Mesendoderm (in vitro differentiated cells): Measurements from ENCODE around the gene MTUS2.

Experiments used
- DNase-seq: peaks from one replicate; pipeline ENCODE4 v3.0.0; 2013
- H2AK5ac ChIP-seq: 2 replicates; pipeline ENCODE4 v1.6.1; 2013; ENCODE audit warnings: low read length, inconsistent platforms
- H2BK120ac ChIP-seq: 2 replicates; pipeline ENCODE4 v1.6.1; 2013; ENCODE audit warnings: low read depth, mild to moderate bottlenecking, low read length, moderate library complexity, mixed read lengths
- H2BK15ac ChIP-seq: replicated peaks from 2 replicates; pipeline ENCODE4 v1.6.1; 2013; ENCODE audit warnings: low read depth, mild to moderate bottlenecking, moderate library complexity
- H2BK5ac ChIP-seq: 2 replicates; pipeline ENCODE4 v1.6.1; 2013; ENCODE audit warnings: low read length, inconsistent platforms
- H3K18ac ChIP-seq: 2 replicates; pipeline ENCODE4 v1.6.1; 2013; ENCODE audit warnings: mild to moderate bottlenecking, low read length, mixed read lengths
- H3K23ac ChIP-seq: one replicate; pipeline ENCODE4 v1.6.1; 2013; ENCODE audit warnings: low read length
- H3K27ac ChIP-seq: 2 replicates; pipeline ENCODE4 v1.5.1; 2013; ENCODE audit warnings: low read depth, mild to moderate bottlenecking, inconsistent platforms, low read length, moderate library complexity
- H3K27me3 ChIP-seq: 2 replicates; pipeline ENCODE4 v1.6.1; 2013; ENCODE audit warnings: low read length, control low read depth, mild to moderate bottlenecking, inconsistent platforms; ENCODE audit not compliant: insufficient read depth, poor library complexity
- H3K36me3 ChIP-seq: 2 replicates; pipeline ENCODE4 v1.6.1; 2013; ENCODE audit warnings: low read length, inconsistent platforms; ENCODE audit not compliant: control insufficient read depth, insufficient read depth
- H3K4ac ChIP-seq: one replicate; pipeline ENCODE4 v1.6.1; 2013; ENCODE audit warnings: low read depth, mild to moderate bottlenecking, low read length, moderate library complexity
- H3K4me1 ChIP-seq: 2 replicates; pipeline ENCODE4 v1.6.1; 2013; ENCODE audit warnings: low read depth, low read length, inconsistent platforms; ENCODE audit not compliant: control insufficient read depth
- H3K4me2 ChIP-seq: 2 replicates; pipeline ENCODE4 v1.6.1; 2013; ENCODE audit warnings: low read length
- H3K4me3 ChIP-seq: 2 replicates; pipeline ENCODE4 v1.5.1; 2013; ENCODE audit warnings: mild to moderate bottlenecking, low read length
- H3K56ac ChIP-seq: one replicate; pipeline ENCODE4 v1.6.1; 2013; ENCODE audit warnings: low read length
- H3K79me1 ChIP-seq: 2 replicates; pipeline ENCODE4 v1.6.1; 2013; ENCODE audit warnings: low read length, inconsistent platforms
- H3K79me2 ChIP-seq: 2 replicates; pipeline ENCODE4 v1.6.1; 2013; ENCODE audit warnings: mild to moderate bottlenecking, low read length; ENCODE audit not compliant: control insufficient read depth, insufficient read depth
- H3K9ac ChIP-seq: 2 replicates; pipeline ENCODE4 v1.6.1; 2013; ENCODE audit warnings: low read length, inconsistent platforms
- H4K5ac ChIP-seq: one replicate; pipeline ENCODE4 v1.6.1; 2013; ENCODE audit warnings: low read length
- H4K8ac ChIP-seq: one replicate; pipeline ENCODE4 v1.6.1; 2013; ENCODE audit warnings: low read depth, mild to moderate bottlenecking, control low read depth, low read length, moderate library complexity
- WGBS: extraction: QIAGEN DNeasy Blood & Tissue Kit; methylation state at CpG from one replicate; pipeline ENCODE4 v1.1.7; 2013; ENCODE audit warnings: low lambda C conversion rate, missing lambda C conversion rate; ENCODE audit not compliant: insufficient coverage; ENCODE audit errors: extremely low coverage; 5-methylcytosine and 5-hydroxymethylcytosine counted together

Gene MTUS2

GRCh38 chr13:29472332-29472961, 652.3 kb downstream of the MTUS2 start:
- no peak overlapping the region for H4K8ac ChIP-seq
- no peak overlapping the region for H2BK5ac ChIP-seq
- no peaks in the 10 kb centered on the region for H3K79me2 ChIP-seq
- H3K79me1 ChIP-seq, result no peaks in the 10 kb centered on the region
- no peak overlapping the region for H3K4ac ChIP-seq
- no CpG with 5 or more reads among the region's 6 CpGs for WGBS
- DNase-seq, result peak; percentile 76
- no peak overlapping the region for H2AK5ac ChIP-seq
- no peak overlapping the region for H3K4me3 ChIP-seq
- H3K56ac ChIP-seq, result no peak overlapping the region
- no peak overlapping the region for H3K23ac ChIP-seq
- no peaks in the 10 kb centered on the region for H3K27me3 ChIP-seq
- H3K27ac ChIP-seq, result no peak overlapping the region
- no peak overlapping the region for H4K5ac ChIP-seq
- no peaks in the 10 kb centered on the region for H3K36me3 ChIP-seq
- no peak overlapping the region for H3K18ac ChIP-seq
- H3K9ac ChIP-seq, result no peak overlapping the region
- H3K4me1 ChIP-seq, result no peaks in the 10 kb centered on the region
- no peak overlapping the region for H2BK120ac ChIP-seq
- H3K4me2 ChIP-seq, result no peak overlapping the region
- no peak overlapping the region for H2BK15ac ChIP-seq

DNA sequence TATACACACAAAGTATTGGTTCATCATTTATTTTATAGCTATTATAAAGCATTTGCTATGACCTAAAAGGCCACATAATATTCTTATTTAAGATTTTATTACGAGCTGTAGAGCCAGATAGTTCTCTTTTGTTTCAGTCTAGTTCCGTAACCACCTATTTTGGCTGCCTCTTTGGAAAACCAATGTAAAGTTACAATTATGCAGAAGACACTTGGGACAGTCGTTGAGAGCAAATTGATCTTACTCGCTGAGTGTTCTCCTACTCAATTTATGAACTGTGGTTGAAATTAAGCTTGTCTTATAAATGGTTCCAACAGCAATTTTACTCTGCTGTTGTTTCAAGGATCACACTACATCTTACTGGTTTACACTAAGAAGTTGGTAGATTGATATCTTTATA, 653.0 kb downstream of the MTUS2 start:
- no peak overlapping the region for H2AK5ac ChIP-seq
- H2BK5ac ChIP-seq, result no peak overlapping the region
- no peak overlapping the region for H3K56ac ChIP-seq
- no peak overlapping the region for H3K27ac ChIP-seq
- H3K4me3 ChIP-seq, result no peak overlapping the region
- no peak overlapping the region for H3K4me2 ChIP-seq
- no peak for DNase-seq
- H3K9ac ChIP-seq, result no peak overlapping the region
- H4K8ac ChIP-seq, result no peak overlapping the region
- H3K23ac ChIP-seq, result no peak overlapping the region
- no peaks in the 10 kb centered on the region for H3K79me2 ChIP-seq
- H3K18ac ChIP-seq, result no peak overlapping the region
- no peak overlapping the region for H2BK15ac ChIP-seq
- H3K79me1 ChIP-seq, result no peaks in the 10 kb centered on the region
- no peaks in the 10 kb centered on the region for H3K36me3 ChIP-seq
- no peaks in the 10 kb centered on the region for H3K27me3 ChIP-seq
- H2BK120ac ChIP-seq, result no peak overlapping the region
- H3K4me1 ChIP-seq, result no peaks in the 10 kb centered on the region
- no peak overlapping the region for H3K4ac ChIP-seq
- no CpG with 5 or more reads among the region's 4 CpGs for WGBS
- no peak overlapping the region for H4K5ac ChIP-seq

DNA sequence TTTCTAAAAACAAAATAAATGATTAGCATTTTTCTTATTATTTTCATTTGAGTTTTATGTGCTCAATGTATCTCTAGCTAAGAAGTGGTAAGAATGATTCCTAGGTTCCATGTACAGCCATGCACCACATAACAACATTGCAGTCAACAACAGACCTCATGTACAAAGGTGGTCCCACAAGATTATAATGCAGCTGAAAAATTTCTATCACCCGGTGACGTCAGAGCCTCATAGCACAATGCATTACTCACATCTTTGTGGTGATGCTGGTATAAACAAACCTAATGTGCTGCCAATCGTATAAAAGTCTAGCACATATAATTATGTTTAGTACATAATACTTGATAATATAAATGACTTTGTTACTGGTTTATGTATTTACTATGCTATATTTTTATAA, 654.9 kb downstream of the MTUS2 start:
- Histone ChIP-seq H3K4me2 (no peak overlapping the region), H3K18ac (no peak overlapping the region), H2BK5ac (no peak overlapping the region), H3K79me1 (no peaks in the 10 kb centered on the region), H3K4ac (no peak overlapping the region), H3K36me3 (no peaks in the 10 kb centered on the region), H3K4me3 (no peak overlapping the region), H3K9ac (no peak overlapping the region), H2AK5ac (no peak overlapping the region), H3K27ac (no peak overlapping the region), H3K27me3 (no peaks in the 10 kb centered on the region), H4K5ac (no peak overlapping the region), H2BK15ac (no peak overlapping the region), H2BK120ac (no peak overlapping the region), H3K4me1 (no peaks in the 10 kb centered on the region), H3K23ac (no peak overlapping the region), H3K79me2 (no peaks in the 10 kb centered on the region), H3K56ac (no peak overlapping the region), H4K8ac (no peak overlapping the region)
- no CpG with 5 or more reads among the region's 3 CpGs for WGBS
- DNase-seq, result no peak

GRCh38 chr13:29476046-29476445, 655.9 kb downstream of the MTUS2 start:
- Histone ChIP-seq H3K18ac (no peak overlapping the region), H3K4me2 (no peak overlapping the region), H3K9ac (no peak overlapping the region), H3K79me2 (no peaks in the 10 kb centered on the region), H3K23ac (no peak overlapping the region), H2AK5ac (no peak overlapping the region), H2BK120ac (no peak overlapping the region), H3K4me1 (no peaks in the 10 kb centered on the region), H3K36me3 (no peaks in the 10 kb centered on the region), H3K56ac (no peak overlapping the region), H4K8ac (no peak overlapping the region), H3K4ac (no peak overlapping the region), H2BK5ac (no peak overlapping the region), H3K27ac (no peak overlapping the region), H3K4me3 (no peak overlapping the region), H4K5ac (no peak overlapping the region), H2BK15ac (no peak overlapping the region), H3K27me3 (no peaks in the 10 kb centered on the region), H3K79me1 (no peaks in the 10 kb centered on the region)
- WGBS, result no CpG with 5 or more reads among the region's 3 CpGs
- DNase-seq, result no peak

- H3K4me1 ChIP-seq, result peaks cover 11% of the 10 kb centered on the region
- H3K27ac ChIP-seq, result no peak overlapping the region
These were observed 659.8 kb downstream of the MTUS2 start for GRCh38 chr13:29479716-29480492.

More at GRCh38 chr13:29479716-29480492, 659.8 kb downstream of the MTUS2 start:
- Histone ChIP-seq H3K36me3 (no peaks in the 10 kb centered on the region), H2AK5ac (no peak overlapping the region), H2BK15ac (no peak overlapping the region), H3K4ac (no peak overlapping the region), H2BK5ac (no peak overlapping the region), H3K79me2 (no peaks in the 10 kb centered on the region), H3K79me1 (no peaks in the 10 kb centered on the region), H4K8ac (no peak overlapping the region), H3K9ac (no peak overlapping the region), H3K4me3 (no peak overlapping the region), H3K56ac (no peak overlapping the region), H3K27me3 (no peaks in the 10 kb centered on the region), H3K23ac (no peak overlapping the region), H2BK120ac (no peak overlapping the region), H3K4me2 (no peak overlapping the region), H3K18ac (no peak overlapping the region), H4K5ac (no peak overlapping the region)
- no peak for DNase-seq
- WGBS, result no CpG with 5 or more reads among the region's 25 CpGs
